Heart left ventricle (tissue), 16 donors: ENCODE data around the gene MYO7A. TPM values are rescaled to one million over a fixed set of nuclear protein-coding genes. Genes with fewer than 3 reads are reported as not detected.
A peak's percentile ranks its signal among the peaks of the same experiment; 100 is the strongest.

Experiments
- ATAC-seq, 4 donors: fragments of 200-7000 bp; cut with Tn5 transposase; one replicate each; pipeline ENCODE4 v1.9.1; 2020 to 2022; ENCODE audit warnings: moderate library complexity in 4 of 4, mild to moderate bottlenecking in 3 of 4, moderate number of reproducible peaks in 1 of 4
- DNase-seq, 5 donors: peaks; one replicate each; pipeline ENCODE4 v3.0.0-alpha.2; 2020
- H3K27ac ChIP-seq, 12 donors: fragments of 200-600 bp; sonication (generic) in 4 of 12; one replicate each; pipeline versions ENCODE4 v1.5.0 to v1.8.0; 2016 to 2022; ENCODE audit warnings: mild to moderate bottlenecking in 2 of 12
- H3K27me3 ChIP-seq, 9 donors: fragments of 200-600 bp; sonication (generic) in 2 of 9; one replicate each; pipeline versions ENCODE4 v1.5.1 to v1.8.0; 2016 to 2022; ENCODE audit warnings: mild to moderate bottlenecking in 3 of 9
- H3K36me3 ChIP-seq, 9 donors: fragments of 200-600 bp; sonication (generic) in 2 of 9; one replicate each; pipeline versions ENCODE4 v1.5.0 to v1.8.0; 2018 to 2022; ENCODE audit warnings: mild to moderate bottlenecking in 2 of 9
- H3K4me1 ChIP-seq, 12 donors: fragments of 200-600 bp; sonication (generic) in 4 of 12; one replicate each; pipeline versions ENCODE4 v1.5.0 to v1.8.0; 2016 to 2022; ENCODE audit warnings: mild to moderate bottlenecking in 3 of 12
- H3K4me3 ChIP-seq, 12 donors: fragments of 200-600 bp; sonication (generic) in 4 of 12; one replicate each; pipeline versions ENCODE4 v1.5.0 to v1.8.0; 2017 to 2022; ENCODE audit warnings: mild to moderate bottlenecking in 9 of 12, moderate library complexity in 4 of 12
- H3K9me3 ChIP-seq, 12 donors: fragments of 200-600 bp; sonication (generic) in 4 of 12; one replicate each; pipeline versions ENCODE4 v1.5.0 to v1.8.0; 2016 to 2022; ENCODE audit warnings: mild to moderate bottlenecking in 1 of 12
- CTCF ChIP-seq, 12 donors: fragments of 200-600 bp; sonication (generic) in 4 of 12; IDR thresholded peaks; one replicate each; pipeline versions ENCODE4 v1.5.0 to v1.8.0; 2018 to 2022; ENCODE audit warnings: antibody characterized with exemption in 12 of 12, mild to moderate bottlenecking in 5 of 12
- POLR2A ChIP-seq, 2 donors: fragments of 450-650 bp; IDR thresholded peaks; one replicate each; pipeline ENCODE4 v1.6.1; 2017; ENCODE audit warnings: antibody characterized with exemption in 2 of 2, mild to moderate bottlenecking in 2 of 2, moderate library complexity in 2 of 2
- WGBS, 4 donors: extraction: QIAGEN DNeasy Blood & Tissue Kit in 2 of 4; methylation state at CpG; one replicate each; pipeline versions ENCODE4 v1.1.5 to v1.1.7; 2013 to 2018; 5-methylcytosine and 5-hydroxymethylcytosine counted together
- intact Hi-C, 10 donors: fragments of 100-400 bp; cut with DNase I; formaldehyde crosslinking; loops; one replicate each; pipeline versions ENCODE4 v1.11.1 to v1.14.2; 2022
- polyA plus RNA-seq, 2 donors: library from polyadenylated mRNA; stranded (reverse); fragments of 200-250 nt; gene quantifications; one replicate each; pipeline ENCODE4 v1.2.3, GENCODE V29; 2013
- total RNA-seq, 9 donors: library from RNA; depleted of rRNA in 2 of 9; stranded (reverse); fragments of >200 nt in 2 of 9; fragmentation: NEBNext Ultra II Directional in 3 of 9; extraction: Animal tissue kit (Norgen Biotek cat#: 25700) in 3 of 9; gene quantifications; one replicate each; pipeline versions ENCODE4 v1.1.0 to v1.2.4, GENCODE V29; 2016 to 2023
- donor health status: ischemic (EF 13 %, LVEDD 7.1; RV severe dilation, severe dysfunction).
- donor health status: healthy with polysubstance abuse.
- donor health status: DM: no; HTN: yes; CAD: no.
- donor health status: DM: no; HTN: no; CAD: no.
- donor health status: ischemic (EF 25% LVEDD 6.9; RV normal size, moderate dysfunction).
- donor health status: ischemic (EF 25% LVEDD 5.7; RV mildly dilated, moderate dysfunction).
- donor health status: healthy.
- donor health status: DM: yes; HTN: yes; CAD: no.
- donor health status: ischemic (EF 35%, LVEDD 5.7; RV mildly dilated, moderate dysfunction).
- donor health status: nonischemic (EF 11% LVEDD 7.7; RV severe dilation, severe dysfunction).
- donor health status: DM: yes; HTN: yes; CAD: no.
- donor health status: PGD.
- donor health status: ischemic (EF 29% LVEDD 5.4; RV normal size, mild dysfunction).
- donor health status: nonischemic (EF 23%, LVEDD 6.1; RV moderate dilation, normal function).

MYO7A gene
- total and polyA plus RNA-seq, 11 donors: 1.0 to 17.1 (median 2.7) TPM

DNA sequence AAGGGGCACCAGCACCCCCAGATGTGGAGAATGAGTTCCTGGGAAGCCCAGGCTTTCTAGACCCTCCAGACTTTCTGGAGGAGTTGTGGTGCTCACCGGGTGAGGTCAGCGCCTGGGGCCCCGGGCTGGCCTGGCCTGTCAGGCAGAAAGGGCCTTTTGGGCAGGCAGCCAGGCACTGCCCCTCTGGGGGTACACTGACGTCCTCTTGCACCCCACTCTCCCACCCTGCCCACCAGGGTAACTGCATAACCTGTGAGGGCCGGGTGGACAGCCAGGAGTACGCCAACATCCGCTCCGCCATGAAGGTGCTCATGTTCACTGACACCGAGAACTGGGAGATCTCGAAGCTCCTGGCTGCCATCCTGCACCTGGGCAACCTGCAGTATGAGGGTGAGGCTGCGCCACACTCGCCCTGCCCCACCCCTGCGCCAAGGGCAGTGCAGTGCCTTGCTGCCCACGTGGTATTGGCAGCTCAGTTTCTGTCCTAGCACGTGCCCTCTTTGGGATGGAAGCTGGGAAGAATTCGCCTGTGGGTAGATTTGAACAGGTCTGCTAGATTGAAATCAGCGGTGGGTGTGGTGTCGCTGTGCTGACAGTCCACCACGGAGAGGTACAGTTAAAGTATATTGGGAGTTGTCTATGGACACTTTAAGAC, 30.1 kb downstream of the MYO7A start:
- 83 to 92% (median 90%) methylated on average over 12 to 19 of the region's 19 CpGs for WGBS, 4 donors

GRCh38 chr11:77159219-77159936, 31.3 kb downstream of the MYO7A start:
- H3K4me1 ChIP-seq: peaks cover 0 to 13% (median 4%) of the 10 kb centered on the region in 12 donors
- intact Hi-C loops: no loop called here
- no peaks in the 10 kb centered on the region for H3K36me3 ChIP-seq
- no peaks in the 10 kb centered on the region for H3K27me3 ChIP-seq
- no peak for ATAC-seq
- no peak overlapping the region for H3K27ac ChIP-seq
- H3K4me3 ChIP-seq: no peak overlapping the region
- WGBS, 4 donors: 64 to 87% (median 81%) methylated on average over 4 of the region's 4 CpGs
- no peaks in the 10 kb centered on the region for H3K9me3 ChIP-seq
- TF ChIP-seq CTCF (IDR thresholded peaks at IDR 0.05) (no peak), POLR2A (IDR thresholded peaks at IDR 0.05) (no peak)
- peak in 1 of 5 donors; percentile 24 for DNase-seq

More for the DNA sequence above, 30.1 kb downstream of the MYO7A start:
- Histone ChIP-seq H3K27me3 (no peaks in the 10 kb centered on the region), H3K27ac (no peak overlapping the region), H3K9me3 (no peaks in the 10 kb centered on the region), H3K36me3 (no peaks in the 10 kb centered on the region), H3K4me1 (peaks cover 0 to 25% (median 8%) of the 10 kb centered on the region in 12 donors), H3K4me3 (no peak overlapping the region)
- DNase-seq (peak in 1 of 5 donors; percentile 12), ATAC-seq (no peak)
- intact Hi-C loops: no loop called here
- TF ChIP-seq POLR2A (IDR thresholded peaks at IDR 0.05) (no peak), CTCF (IDR thresholded peaks at IDR 0.05) (no peak)

DNA sequence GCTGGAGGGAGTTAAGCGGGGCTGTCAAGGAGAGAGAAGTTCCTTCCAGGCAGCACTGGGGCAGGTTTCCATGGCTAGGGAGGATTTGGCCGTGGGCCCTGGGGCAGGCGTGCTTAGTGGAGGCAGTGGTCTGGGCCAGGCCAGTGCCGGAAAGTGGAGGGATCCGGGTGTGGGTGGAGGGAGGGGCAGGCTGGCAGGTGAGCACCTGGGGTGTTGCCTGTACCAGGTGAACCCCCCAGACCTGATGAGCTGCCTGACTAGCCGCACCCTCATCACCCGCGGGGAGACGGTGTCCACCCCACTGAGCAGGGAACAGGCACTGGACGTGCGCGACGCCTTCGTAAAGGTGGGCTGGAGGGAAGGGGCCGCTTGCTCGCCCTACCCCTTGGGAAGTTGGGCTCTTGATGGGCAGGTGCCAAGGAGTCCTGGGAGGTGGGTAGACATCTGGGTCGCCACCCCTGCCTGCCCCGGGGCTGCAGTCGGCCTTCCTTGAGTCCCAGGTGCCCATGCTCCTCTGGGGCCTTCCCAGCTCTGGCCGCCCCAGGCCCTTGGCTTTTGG, 32.0 kb downstream of the MYO7A start:
- H3K4me1 ChIP-seq: peaks cover 0 to 8% (median 0%) of the 10 kb centered on the region in 12 donors
- TF ChIP-seq POLR2A (IDR thresholded peaks at IDR 0.05): no peak
- no peak for TF ChIP-seq CTCF (IDR thresholded peaks at IDR 0.05)
- DNase-seq (peak in 1 of 5 donors; percentile 32), ATAC-seq (no peak)
- intact Hi-C loops: no loop called here
- H3K27me3 ChIP-seq: no peaks in the 10 kb centered on the region
- WGBS, 4 donors: 92 to 96% (median 95%) methylated on average over 16 to 20 of the region's 20 CpGs
- H3K27ac ChIP-seq: no peak overlapping the region
- no peak overlapping the region for H3K4me3 ChIP-seq
- no peaks in the 10 kb centered on the region for H3K9me3 ChIP-seq
- no peaks in the 10 kb centered on the region for H3K36me3 ChIP-seq

- no peaks in the 10 kb centered on the region for H3K9me3 ChIP-seq
- no peaks in the 10 kb centered on the region for H3K36me3 ChIP-seq
- H3K27me3 ChIP-seq: no peaks in the 10 kb centered on the region
- WGBS, 4 donors: 74 to 94% (median 85%) methylated on average over 6 of the region's 6 CpGs
- TF ChIP-seq POLR2A (IDR thresholded peaks at IDR 0.05) (no peak), CTCF (IDR thresholded peaks at IDR 0.05) (no peak)
- ATAC-seq: no peak
- DNase-seq: no peak
- H3K27ac ChIP-seq: no peak overlapping the region
- H3K4me1 ChIP-seq: no peaks in the 10 kb centered on the region
- intact Hi-C loops: no loop called here
- H3K4me3 ChIP-seq: no peak overlapping the region
Observed at GRCh38 chr11:77163271-77163670, 35.2 kb downstream of the MYO7A start.
